ENCODE measurements around the gene KCNQ1OT1. TPM values are rescaled to one million over a fixed set of nuclear protein-coding genes. Genes with fewer than 3 reads are reported as not detected.

KCNQ1OT1 gene
- total and polyA plus RNA-seq, 4 donors = 0.08 to 5.4 (median 1.2) TPM

DNA sequence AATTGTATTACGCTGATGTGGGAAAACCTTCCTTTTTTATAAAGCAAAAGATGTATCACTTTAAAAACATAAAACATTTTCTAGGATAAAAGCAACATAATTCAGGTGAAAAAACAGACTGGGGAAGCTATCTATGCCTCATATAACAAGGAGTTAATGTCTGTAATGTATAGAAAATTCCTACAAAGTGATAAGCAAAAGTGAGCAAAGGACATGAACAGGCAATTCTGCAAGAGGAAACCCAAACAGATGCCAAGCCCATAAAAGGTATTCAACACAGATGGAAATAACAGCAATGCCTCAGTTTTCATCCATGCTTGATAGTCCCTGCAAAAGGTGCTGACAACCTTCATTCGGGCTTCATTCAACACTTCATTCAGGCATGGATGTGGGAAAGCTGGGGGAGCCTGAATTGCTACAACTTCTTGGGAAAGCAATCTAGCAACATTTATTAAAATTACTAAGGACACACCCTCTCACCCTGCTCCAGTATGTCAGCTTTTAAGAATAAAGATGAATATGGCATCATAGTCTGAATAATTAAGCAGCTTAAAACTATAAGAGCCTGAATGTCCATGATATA, 39.3 kb downstream of the KCNQ1OT1 start:
- DNase-seq (no peak), ATAC-seq (ENCODE audit: low FRiP score) (no peak)
- Histone ChIP-seq H3K4me3 (ENCODE audit: low read length in 2 of 2) (no peak overlapping the region), H3K9me3 (ENCODE audit: control insufficient read depth, low read length) (peaks cover 11% of the 10 kb centered on the region), H3K27ac (ENCODE audit: low read depth in 1 of 2, low read length in 2 of 2) (no peak overlapping the region), H3K4me1 (ENCODE audit: control insufficient read depth in 1 of 2, insufficient read depth in 2 of 2, low read length in 2 of 2) (no peaks in the 10 kb centered on the region), H3K36me3 (ENCODE audit: control insufficient read depth in 1 of 2, insufficient read depth in 2 of 2, low read length in 1 of 2) (no peaks in the 10 kb centered on the region), H3K27me3 (ENCODE audit: control insufficient read depth in 1 of 2, insufficient read depth in 2 of 2, low read length in 1 of 2) (no peaks in the 10 kb centered on the region)
- WGBS, 2 donors = 96 to 97% methylated on average over 2 of the region's 2 CpGs
- intact Hi-C loops (cut with DNase I) = no loop called here

DNA sequence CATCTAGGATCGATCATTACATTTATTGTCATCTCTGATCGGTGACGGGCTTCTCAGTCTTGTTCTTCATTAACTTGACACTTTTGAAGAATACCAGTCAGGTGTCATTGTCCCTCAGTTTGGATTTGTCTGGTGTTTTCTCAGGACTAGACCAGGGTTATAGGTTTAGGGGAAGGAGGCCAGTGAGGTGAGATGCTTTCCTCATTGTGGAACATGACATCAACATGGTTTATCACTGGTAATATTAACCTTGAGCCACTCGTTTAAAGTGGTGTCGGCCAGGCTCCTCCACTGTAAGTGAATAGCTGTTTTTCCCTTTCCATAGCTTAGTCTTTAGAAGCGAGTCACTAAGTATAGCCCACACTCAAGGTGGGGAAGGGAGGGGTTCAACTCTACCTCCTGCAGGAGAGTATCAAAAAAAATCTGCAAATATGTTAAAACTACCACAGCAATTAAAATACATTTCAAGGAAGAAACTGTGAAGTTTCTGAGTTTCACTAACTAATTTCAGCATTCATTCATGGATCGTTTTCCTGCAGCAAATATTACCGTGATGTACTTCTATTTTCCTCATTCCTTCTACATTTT, 42.0 kb downstream of the KCNQ1OT1 start:
- intact Hi-C loops (cut with DNase I) = no loop called here
- H3K27ac ChIP-seq (ENCODE audit: low read depth in 1 of 2, low read length in 2 of 2) = no peak overlapping the region
- no peaks in the 10 kb centered on the region for H3K27me3 ChIP-seq (ENCODE audit: control insufficient read depth in 1 of 2, insufficient read depth in 2 of 2, low read length in 1 of 2)
- H3K9me3 ChIP-seq (ENCODE audit: control insufficient read depth, low read length) = peaks cover 24% of the 10 kb centered on the region
- no peaks in the 10 kb centered on the region for H3K4me1 ChIP-seq (ENCODE audit: control insufficient read depth in 1 of 2, insufficient read depth in 2 of 2, low read length in 2 of 2)
- ATAC-seq (ENCODE audit: low FRiP score) (no peak), DNase-seq (no peak)
- H3K36me3 ChIP-seq (ENCODE audit: control insufficient read depth in 1 of 2, insufficient read depth in 2 of 2, low read length in 1 of 2) = no peaks in the 10 kb centered on the region
- H3K4me3 ChIP-seq (ENCODE audit: low read length in 2 of 2) = no peak overlapping the region
- WGBS, 2 donors = 92 to 95% methylated on average over 8 of the region's 8 CpGs

DNA sequence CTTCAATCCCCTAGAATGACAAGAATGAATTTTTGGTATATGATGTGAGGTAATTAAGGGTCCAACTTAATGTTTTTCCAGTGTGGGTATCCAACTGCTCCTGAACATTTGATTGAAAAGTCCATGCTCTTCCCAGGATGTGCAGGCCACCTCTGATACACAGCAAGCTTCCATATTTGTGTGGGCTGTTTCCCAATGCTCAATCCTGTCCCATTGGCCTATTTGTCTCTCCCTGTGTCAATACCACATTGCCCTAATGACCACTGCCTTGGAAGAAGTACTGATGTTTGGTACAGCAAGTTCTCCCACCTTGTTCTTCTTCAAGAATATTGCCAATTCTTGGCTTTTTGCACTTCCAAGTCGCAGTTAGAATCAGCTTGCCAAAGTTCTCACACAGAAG, 42.9 kb downstream of the KCNQ1OT1 start:
- Histone ChIP-seq H3K27ac (ENCODE audit: low read depth in 1 of 2, low read length in 2 of 2) (no peak overlapping the region), H3K4me3 (ENCODE audit: low read length in 2 of 2) (no peak overlapping the region), H3K27me3 (ENCODE audit: control insufficient read depth in 1 of 2, insufficient read depth in 2 of 2, low read length in 1 of 2) (no peaks in the 10 kb centered on the region), H3K4me1 (ENCODE audit: control insufficient read depth in 1 of 2, insufficient read depth in 2 of 2, low read length in 2 of 2) (no peaks in the 10 kb centered on the region), H3K36me3 (ENCODE audit: control insufficient read depth in 1 of 2, insufficient read depth in 2 of 2, low read length in 1 of 2) (no peaks in the 10 kb centered on the region), H3K9me3 (ENCODE audit: control insufficient read depth, low read length) (peaks cover 27% of the 10 kb centered on the region)
- DNase-seq (no peak), ATAC-seq (ENCODE audit: low FRiP score) (no peak)
- WGBS, 2 donors = 78 to 86% methylated on average over 1 of the region's 1 CpG
- intact Hi-C loops (cut with DNase I) = no loop called here

DNA sequence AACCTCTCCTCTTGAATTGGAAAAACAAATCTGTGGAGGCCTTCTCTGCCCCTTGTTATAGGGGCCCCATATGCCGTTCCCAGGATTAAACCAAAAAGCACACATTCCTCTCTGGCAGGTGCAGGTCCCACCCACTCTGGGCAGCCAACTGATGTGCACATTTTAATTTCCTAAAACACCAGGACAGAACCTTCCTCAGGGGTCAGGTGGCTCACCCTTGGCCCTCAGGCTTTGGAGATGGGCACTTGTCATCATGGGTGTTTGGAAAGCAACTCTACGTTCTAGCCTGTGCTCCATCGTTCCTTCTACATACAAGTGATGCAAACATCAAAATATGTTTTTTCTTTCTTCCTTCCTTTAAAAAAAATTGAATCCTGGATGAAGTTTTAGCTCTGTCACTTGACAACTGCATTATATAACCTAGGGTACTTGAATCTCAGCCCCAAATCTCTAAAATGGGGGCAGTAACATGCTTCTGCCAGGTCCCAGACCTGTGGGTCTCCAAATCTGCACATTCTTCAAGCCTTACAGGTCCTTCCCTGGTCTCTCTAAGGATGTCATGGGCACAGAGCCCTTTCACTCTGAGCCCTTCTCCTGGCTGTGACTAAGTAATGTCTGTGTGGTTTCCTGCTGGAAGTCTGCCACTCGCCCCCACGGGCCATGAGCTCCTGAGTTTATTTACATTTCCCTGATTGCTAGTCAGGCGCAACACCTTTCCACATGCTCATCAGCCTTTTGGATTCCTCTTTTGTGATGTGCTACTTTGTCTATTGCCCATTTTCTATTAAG, 43.8 kb downstream of the KCNQ1OT1 start:
- DNase-seq (no peak), ATAC-seq (ENCODE audit: low FRiP score) (no peak)
- no peaks in the 10 kb centered on the region for H3K4me1 ChIP-seq (ENCODE audit: control insufficient read depth in 1 of 2, insufficient read depth in 2 of 2, low read length in 2 of 2)
- H3K36me3 ChIP-seq (ENCODE audit: control insufficient read depth in 1 of 2, insufficient read depth in 2 of 2, low read length in 1 of 2) = no peaks in the 10 kb centered on the region
- intact Hi-C loops (cut with DNase I) = no loop called here
- peaks cover 29% of the 10 kb centered on the region for H3K9me3 ChIP-seq (ENCODE audit: control insufficient read depth, low read length)
- no peaks in the 10 kb centered on the region for H3K27me3 ChIP-seq (ENCODE audit: control insufficient read depth in 1 of 2, insufficient read depth in 2 of 2, low read length in 1 of 2)
- H3K27ac ChIP-seq (ENCODE audit: low read depth in 1 of 2, low read length in 2 of 2) = no peak overlapping the region
- no peak overlapping the region for H3K4me3 ChIP-seq (ENCODE audit: low read length in 2 of 2)
- 67 to 68% methylated on average over 6 of the region's 6 CpGs for WGBS, 2 donors

DNA sequence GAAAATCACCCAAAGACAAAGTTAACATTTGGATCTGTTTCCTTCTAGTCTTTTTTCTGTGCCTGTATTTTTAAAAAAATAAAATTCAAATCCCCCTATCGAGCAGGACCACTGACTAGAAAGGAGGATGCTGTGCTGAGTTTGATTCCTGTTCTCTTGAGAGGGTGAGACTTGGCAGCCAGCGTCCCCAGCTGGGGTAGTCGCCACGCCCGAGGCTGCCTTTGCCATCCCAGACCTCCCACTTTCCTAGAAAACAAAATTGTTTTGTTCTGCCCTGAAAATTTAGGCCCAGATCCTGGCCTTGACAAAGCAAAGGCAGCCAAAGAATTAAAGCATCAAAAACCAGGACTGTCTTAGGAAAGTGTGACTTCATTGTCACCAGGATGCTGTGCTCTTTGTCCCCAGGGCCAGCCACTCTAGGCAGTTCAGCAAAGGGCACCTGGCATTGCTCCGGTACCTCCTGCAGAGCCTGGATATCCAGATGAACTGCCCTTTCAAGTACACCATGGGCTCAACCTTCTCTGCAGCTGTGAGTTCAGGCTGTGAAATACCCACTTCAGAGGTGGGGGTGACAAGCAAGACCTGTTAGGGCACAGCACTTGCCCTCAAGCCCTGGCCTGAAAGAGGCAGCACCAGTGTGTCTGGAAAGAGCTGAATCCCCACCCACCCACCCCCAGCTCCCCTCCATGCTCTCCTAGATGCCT, 44.6 kb downstream of the KCNQ1OT1 start:
- Histone ChIP-seq H3K9me3 (ENCODE audit: control insufficient read depth, low read length) (peaks cover 31% of the 10 kb centered on the region), H3K27ac (ENCODE audit: low read depth in 1 of 2, low read length in 2 of 2) (no peak overlapping the region), H3K4me1 (ENCODE audit: control insufficient read depth in 1 of 2, insufficient read depth in 2 of 2, low read length in 2 of 2) (no peaks in the 10 kb centered on the region), H3K27me3 (ENCODE audit: control insufficient read depth in 1 of 2, insufficient read depth in 2 of 2, low read length in 1 of 2) (no peaks in the 10 kb centered on the region), H3K36me3 (ENCODE audit: control insufficient read depth in 1 of 2, insufficient read depth in 2 of 2, low read length in 1 of 2) (no peaks in the 10 kb centered on the region), H3K4me3 (ENCODE audit: low read length in 2 of 2) (no peak overlapping the region)
- WGBS, 2 donors = 95 to 97% methylated on average over 6 of the region's 6 CpGs
- no peak for DNase-seq
- ATAC-seq (ENCODE audit: low FRiP score) = no peak
- intact Hi-C loops (cut with DNase I) = no loop called here

DNA sequence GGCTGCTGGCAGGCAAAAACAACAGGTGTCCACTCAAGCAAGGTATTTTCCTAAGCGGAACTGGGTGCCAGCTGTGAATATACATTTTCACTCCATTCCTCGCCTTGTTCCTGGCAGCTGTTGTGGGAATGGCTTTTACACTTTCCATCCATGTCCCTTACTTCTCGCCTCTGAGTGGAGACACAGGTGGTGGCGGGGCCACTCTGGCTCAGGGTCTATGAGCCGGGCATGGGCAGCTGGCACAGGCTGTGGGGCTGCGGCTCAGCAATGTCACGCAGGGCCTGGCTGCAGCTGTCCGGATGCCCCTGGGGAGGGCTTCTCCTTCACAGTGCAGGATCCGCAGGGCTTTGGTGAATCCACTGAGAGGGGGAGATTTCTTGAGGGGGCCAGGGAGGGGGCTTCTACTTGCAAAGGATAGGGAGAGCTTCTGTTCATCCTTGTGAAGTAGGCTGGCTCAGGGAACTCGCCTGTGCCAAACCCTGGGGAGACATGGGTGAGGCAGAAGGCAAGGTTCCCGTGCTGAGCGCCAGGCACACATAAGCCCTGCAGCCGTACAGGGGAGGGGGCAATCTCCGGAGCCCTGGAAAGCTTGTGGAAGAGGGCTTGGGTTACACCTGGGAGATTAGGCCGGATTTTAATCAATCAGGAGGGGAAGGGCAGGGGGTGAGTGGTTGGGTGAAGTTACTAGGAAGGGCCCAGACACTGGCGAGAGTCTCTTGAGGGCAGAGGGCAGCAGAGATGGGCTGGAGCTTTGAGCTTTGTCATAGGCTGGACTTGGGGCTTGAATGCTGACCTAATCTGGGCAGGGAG, 45.7 kb downstream of the KCNQ1OT1 start:
- no peak overlapping the region for H3K27ac ChIP-seq (ENCODE audit: low read depth in 1 of 2, low read length in 2 of 2)

DNA sequence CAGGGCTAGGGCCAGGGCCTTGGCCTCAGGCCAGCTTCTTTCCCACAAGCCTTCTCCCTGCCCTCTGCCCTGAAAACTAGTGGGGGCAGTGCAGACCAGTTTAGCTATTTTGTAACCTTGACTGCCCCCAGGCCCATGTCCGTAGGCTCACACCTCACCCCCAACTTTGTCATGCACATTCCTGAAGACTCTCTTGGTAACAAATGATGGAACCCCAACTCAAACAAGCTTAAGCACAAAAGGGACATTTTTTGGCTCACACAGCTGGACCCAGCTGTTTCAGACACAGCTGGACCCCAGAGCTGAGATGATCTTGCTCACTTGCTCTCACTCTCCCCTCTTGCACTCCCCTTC, 46.6 kb downstream of the KCNQ1OT1 start:
- Histone ChIP-seq H3K27me3 (ENCODE audit: control insufficient read depth in 1 of 2, insufficient read depth in 2 of 2, low read length in 1 of 2) (no peaks in the 10 kb centered on the region), H3K4me1 (ENCODE audit: control insufficient read depth in 1 of 2, insufficient read depth in 2 of 2, low read length in 2 of 2) (no peaks in the 10 kb centered on the region), H3K4me3 (ENCODE audit: low read length in 2 of 2) (no peak overlapping the region), H3K27ac (ENCODE audit: low read depth in 1 of 2, low read length in 2 of 2) (no peak overlapping the region), H3K9me3 (ENCODE audit: control insufficient read depth, low read length) (peaks cover 31% of the 10 kb centered on the region), H3K36me3 (ENCODE audit: control insufficient read depth in 1 of 2, insufficient read depth in 2 of 2, low read length in 1 of 2) (no peaks in the 10 kb centered on the region)
- ATAC-seq (ENCODE audit: low FRiP score) (no peak), DNase-seq (no peak)
- intact Hi-C loops (cut with DNase I) = no loop called here
- WGBS, 2 donors = 93 to 100% methylated on average over 1 of the region's 1 CpG

More for the DNA sequence above, 45.7 kb downstream of the KCNQ1OT1 start:
- H3K4me1 ChIP-seq (ENCODE audit: control insufficient read depth in 1 of 2, insufficient read depth in 2 of 2, low read length in 2 of 2) = no peaks in the 10 kb centered on the region
- no peak overlapping the region for H3K4me3 ChIP-seq (ENCODE audit: low read length in 2 of 2)
- no peaks in the 10 kb centered on the region for H3K27me3 ChIP-seq (ENCODE audit: control insufficient read depth in 1 of 2, insufficient read depth in 2 of 2, low read length in 1 of 2)
- DNase-seq (peak in 1 of 2 donors; percentile 70), ATAC-seq (ENCODE audit: low FRiP score) (no peak)
- intact Hi-C loops (cut with DNase I) = no loop called here
- 94 to 95% methylated on average over 16 of the region's 16 CpGs for WGBS, 2 donors
- peaks cover 31% of the 10 kb centered on the region for H3K9me3 ChIP-seq (ENCODE audit: control insufficient read depth, low read length)
- H3K36me3 ChIP-seq (ENCODE audit: control insufficient read depth in 1 of 2, insufficient read depth in 2 of 2, low read length in 1 of 2) = no peaks in the 10 kb centered on the region

All from aorta (tissue), 5 donors.